Measurements from ENCODE around the gene BNIP5.

The BNIP5 gene

DNA sequence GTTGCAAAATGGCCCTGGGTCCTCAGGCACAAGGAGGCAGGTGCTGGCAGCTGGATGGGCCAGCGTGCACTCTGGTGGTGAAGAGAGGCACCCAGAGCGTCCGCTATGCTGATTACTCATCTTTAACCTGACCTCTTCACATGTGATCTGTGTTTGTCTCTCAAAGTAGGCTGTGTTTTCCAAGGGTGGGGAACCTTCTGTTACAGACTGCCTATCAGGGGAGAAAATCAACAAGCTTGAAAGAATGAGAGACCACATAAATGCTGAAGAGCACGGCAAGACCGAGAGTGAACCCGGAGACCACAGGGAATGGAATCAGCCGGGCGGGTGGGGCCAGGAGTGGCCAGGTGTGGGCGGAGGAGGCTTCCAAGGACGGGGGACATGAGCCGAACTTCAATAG is 16.2 kb downstream of the BNIP5 start:
- FAIRE-seq: no peak

DNA sequence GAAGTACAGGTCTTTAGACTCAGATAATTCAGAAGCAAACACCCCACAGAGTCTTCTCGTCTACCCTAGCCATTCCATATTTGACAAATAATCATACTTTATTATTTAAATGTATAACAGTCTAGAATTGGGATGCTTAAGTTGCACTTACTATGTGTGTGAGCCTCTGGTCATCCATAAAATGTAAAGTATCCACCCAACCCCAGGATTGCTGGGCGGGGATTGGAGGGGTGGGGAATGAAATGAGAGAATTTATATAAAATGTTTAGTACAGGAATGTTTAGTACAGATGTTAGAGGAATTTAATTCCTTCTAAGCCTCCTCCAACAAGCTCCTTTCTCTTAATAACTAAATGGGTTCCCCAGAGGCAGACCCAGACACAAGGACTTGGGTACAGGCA is 16.9 kb downstream of the BNIP5 start:
- FAIRE-seq: no peak

DNA sequence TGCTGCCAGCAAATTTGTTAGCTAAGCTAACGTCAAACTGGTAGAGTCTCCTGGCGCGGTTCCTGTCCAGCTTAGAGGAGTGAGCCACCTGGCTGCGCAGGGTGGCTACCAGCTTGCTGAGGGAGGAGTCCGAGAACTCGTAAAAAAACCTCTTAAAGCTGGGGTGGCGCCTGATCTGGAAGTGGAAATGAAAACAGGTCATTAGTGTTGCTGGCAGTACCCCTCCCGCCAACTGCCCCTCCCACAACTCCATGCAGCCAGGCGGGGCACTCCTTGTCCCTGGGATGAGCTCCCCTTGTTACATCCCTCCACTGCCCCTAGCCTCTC is 17.3 kb downstream of the BNIP5 start:
- FAIRE-seq: no peak

DNA sequence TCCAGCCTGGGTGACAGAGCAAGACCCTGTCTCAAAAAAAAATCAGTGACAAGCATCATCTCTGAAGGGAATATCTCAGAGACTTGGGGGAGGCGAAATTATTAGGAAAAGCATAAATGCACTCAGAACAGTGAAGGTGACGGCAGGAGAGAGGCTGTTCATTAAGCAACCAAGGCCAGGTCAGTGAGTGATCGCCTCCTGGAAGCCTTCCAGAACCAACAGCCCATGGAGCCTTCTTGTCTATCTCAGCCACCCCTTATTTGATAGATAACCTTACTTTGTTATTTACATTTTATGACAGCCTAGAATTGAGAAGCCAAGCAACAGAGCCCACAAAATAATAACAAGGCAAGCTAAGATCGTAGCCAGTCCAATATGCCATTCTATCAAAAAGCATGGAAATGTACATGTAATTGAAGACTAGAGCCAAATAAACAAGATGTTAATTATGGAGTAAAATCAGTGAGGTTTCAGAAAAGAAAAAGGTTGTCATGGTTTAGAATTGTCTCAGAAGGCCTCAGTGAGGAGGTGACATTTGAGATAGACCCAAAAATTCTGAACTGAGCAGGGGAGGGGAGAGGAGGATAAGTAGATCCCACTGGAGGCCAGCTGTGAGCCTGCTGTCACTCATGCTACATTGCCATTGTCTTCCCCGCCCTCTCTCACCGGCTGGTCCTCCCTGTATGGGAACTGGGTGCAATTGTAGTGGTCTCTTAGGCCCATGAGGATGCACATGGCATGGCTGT is 17.8 kb downstream of the BNIP5 start:
- FAIRE-seq: no peak

DNA sequence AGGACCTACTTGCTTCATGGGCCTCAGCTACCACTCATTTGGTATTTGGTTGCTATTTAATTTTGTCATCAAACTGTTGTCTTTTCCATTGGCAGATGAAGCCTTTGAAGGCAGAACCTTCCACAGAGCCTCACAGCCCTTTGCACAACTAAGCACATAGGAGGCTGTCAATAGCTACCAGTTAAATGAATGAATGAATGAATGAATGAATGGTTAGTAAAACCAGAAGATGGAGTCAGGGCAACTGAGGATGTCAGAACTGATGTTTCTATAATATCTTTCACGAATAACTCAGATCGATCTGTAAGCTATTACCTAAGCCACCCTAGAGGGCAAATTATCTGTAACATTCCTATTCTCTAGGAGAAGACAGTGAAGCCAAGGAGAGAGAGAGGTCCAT is 19.1 kb downstream of the BNIP5 start:
- FAIRE-seq: no peak

DNA sequence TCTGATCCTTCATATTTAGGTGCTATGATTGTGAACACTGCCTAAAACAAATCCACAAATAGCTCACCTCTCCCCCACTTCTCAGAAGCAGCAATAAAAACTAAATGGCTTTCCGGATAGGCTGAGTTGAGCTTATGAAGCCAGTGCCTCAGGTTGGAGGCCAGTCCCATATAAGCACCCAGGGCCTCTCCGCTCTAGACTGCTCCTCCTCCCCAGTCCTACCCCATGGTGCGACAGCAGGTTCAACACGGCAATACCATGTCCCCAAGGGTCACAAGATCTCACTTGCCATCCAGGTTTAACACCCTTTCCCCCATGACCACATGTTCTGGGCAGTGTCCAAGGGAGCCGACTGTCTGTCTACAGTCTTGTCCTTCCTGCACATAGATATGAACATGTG is 20.8 kb downstream of the BNIP5 start:
- FAIRE-seq: no peak

DNA sequence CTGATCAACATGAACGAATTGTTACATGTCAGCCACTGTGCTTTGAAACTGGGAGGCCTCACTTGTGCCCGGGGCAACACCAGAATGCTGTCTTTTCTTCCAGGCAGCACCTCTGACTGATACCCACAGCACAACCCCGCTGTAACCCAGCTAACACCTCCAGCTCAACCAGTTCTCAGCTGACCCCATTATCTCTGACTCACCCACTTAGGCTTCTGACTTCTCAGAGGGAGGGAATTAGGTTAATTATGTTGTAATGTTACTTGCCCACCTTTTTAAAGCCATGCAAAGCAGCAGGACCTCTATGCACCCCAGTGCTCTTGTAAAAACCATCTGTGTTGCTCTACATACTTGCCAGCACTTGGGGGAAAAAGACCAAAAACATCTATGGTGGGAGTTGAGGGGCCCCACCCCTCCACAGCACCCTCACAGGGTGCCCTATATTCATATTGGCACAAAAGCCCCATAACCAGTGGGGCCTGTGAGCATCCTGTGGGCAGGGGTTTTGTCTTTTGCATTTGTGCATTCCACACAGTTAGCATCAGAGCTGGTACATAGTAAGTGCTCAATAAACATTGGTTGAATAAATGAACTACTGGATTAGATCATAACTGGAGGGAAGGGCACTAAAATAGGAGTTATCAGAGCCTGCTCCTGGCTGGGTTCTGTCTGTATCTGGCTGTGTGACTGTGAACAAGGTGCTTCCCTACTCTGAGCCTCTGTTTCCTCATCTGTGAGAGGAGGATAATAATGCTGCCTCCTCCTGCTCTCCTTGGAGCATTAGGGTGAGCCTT is 22.3 kb downstream of the BNIP5 start:
- no peak for FAIRE-seq

DNA sequence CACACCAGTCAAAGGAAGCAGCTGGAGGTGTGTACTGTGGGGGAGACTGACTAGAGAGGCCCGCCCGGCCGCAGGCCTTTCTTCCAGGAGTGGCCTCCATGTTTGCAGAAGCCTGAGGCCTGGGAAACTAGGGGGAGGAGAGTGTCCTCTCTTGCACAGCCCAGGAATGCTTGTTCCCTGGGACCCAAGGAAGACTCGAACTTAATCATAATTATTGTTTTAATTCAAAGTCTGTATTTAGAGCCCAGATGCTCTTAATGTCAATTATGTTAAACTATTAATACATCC is 23.1 kb downstream of the BNIP5 start:
- FAIRE-seq: no peak

DNA sequence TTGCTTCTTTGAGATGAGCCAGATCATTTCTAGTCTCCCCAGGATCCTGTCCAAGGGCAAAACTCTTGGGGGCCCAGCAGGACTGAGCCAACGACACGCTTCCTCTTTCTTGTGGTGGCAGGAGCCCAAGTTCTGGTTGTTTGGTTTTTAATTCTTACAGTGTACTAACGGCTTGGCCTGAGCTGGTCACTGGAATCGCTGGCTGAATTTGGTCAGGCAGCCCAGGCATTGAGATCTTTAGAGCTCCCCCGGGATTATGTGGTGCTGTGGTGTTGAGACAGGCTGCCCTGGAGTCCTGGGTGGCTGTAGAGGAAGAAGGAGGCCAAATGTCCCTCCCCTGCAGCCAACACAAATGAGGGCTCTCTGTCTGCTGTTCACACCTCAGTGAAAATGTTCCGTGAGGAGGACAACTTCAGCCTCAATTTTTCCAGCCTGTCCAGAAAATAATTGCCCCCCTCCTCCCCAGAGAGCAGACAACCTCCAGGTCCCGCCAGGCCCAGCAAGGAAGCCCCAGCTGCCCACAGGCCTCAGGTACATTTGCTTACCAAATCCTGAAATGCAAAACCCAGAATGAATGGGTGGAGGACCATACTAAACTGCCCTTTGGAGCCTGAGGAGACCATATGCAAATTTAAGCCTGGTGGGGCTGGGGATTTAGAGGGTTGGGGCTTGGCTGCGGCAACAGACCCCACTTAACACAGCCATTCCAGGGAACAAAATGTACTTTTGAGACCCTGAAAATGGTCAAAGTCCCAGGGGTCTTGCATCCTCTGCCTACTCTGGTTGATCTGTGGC is 23.6 kb downstream of the BNIP5 start:
- FAIRE-seq: no peak

DNA sequence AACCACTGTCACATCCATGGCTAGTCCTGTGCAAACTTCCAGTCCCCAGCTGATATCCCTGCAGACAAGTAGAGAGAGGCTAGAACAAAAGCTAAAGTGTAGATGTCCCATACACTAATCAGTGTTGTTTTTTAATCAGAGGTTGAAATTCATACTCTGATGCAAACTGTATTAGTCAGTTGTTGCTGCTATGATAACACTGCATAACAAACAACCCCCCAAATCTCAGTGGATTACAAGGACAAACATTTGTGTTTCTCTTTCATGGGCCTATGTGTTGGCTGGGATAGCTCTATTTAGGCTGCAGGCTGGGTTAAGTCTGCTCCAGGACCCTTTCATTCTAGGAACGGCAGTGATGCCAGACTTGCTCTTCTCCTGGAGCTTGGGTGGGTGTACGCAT is 26.8 kb downstream of the BNIP5 start:
- FAIRE-seq: no peak

DNA sequence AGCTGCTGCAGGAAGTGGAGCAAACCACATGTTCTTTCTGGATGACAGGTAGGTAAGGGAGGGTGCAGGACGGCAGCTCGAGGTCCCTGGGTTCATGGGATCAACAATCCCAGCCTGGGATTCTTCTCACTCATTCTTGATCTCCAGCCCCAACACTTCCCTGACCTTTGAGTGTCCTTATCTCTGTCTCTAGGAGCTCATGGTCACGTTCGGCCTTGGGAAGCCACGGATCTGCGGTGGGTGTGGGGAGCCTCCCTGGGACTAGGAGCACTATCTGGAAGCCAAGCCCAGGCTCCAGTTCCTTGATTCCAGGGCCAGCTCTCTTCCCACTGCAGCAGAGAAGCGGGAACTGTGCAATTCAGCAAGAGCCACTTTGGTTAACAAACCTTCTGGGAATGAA is 27.5 kb downstream of the BNIP5 start:
- FAIRE-seq: no peak

DNA sequence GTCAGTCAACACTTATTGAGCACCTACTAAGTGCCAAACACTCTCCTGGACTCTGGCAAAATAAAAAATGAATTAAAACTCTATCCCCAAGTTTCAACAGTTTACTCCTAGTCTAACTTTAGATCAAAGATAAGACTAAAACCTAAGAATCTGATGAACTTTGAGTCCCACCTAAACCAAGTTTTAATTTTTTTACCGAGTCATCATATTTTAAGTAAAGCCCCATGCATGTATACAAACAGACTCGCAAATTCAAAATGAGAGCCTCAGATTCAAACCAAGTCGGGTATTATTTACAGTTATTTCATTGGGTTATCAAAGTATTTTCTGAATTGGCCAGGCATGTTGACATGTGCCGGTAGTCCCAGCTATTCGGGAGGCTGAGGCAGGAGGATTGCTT is 28.2 kb downstream of the BNIP5 start:
- FAIRE-seq: no peak

DNA sequence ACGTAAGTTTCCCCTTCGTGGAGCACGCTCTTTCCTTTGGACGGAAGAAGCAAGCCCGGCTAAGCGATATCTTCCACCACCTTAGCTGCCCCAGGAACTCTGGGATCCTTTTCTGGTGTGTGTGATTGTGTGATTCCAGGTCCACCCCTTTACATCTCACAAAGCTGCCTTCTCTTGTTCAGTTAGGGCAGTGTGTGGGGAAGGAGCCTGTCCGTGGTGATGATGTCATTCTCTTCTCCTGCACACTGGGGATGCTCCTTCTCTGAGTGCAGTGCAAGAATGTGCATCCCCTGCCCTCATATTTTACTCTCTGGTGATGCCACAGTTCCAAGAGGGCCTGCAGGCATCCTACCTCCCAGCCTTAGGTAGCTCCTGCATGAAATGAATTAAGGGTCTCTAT is 30.3 kb downstream of the BNIP5 start:
- FAIRE-seq: no peak

DNA sequence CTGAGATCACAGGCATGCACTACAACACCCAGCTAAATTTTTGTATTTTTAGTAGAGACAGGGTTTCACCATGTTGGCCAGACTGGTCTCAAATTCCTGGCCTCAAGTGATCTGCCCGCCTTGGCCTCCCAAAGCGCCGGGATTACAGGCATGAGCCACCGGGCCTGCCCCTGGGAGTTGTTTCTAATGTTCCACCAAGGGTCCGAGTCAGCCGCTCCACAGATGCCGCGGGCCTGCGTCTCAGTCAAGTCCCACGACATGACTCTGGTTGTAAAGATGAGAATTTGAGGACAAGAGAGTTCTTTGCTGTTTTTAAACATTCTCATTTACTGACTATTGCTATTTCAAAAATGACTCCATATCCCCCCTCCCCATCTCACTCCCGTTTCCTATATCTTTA is 30.8 kb downstream of the BNIP5 start:
- FAIRE-seq: no peak

DNA sequence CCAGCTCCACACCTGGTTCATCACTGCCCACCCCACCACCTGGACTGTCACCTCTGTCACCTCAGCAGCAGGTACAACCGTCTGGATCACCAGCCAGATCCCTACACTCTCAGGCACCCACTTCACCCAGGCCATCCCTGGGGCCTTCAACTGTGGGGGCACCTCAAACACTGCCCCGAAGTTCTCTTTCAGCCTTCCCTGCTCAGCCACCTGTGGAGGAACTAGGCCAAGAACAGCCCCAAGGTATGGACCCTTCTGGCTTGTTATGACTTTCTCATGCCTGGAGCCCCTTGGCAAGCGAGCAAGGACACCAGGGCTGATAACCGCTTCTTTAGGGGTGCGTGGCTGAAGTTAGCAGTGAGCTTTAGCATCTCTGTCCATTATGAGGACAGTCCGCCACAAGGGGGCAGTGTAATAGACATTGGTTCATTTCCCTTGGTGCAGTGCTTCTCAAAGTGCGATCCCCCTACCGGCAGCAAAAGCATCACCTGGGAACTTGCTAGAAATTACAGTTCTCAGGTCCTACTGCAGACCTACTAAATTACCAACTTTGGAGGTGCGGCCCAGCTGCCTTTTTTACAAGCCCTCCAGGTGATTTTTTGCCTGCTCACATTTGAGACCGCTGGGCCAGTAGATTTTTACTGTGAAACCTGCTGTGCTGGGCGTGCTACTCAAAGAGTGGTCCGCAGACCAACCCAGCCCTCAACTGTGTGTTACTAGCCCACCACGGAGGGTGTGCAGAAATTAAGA is 34.3 kb downstream of the BNIP5 start:
- FAIRE-seq: peak; percentile 15

DNA sequence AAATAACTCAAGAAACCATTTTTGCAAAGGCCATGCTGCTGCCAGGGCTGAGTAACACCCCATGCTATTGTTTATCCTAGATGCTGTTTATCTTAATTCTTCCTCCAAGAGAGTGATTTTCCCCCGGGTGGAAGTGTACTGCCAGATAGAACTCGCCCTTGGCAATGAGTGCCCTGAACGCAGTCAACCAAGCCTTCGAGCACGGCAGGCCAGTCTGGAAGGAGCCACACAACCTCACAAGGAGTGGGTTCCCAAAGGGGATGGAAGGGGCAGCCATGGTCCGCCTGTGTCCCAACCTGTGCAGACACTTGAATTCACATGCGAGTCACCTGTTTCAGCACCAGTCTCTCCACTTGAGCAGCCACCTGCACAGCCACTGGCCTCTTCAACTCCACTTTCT is 34.9 kb downstream of the BNIP5 start:
- FAIRE-seq: no peak

DNA sequence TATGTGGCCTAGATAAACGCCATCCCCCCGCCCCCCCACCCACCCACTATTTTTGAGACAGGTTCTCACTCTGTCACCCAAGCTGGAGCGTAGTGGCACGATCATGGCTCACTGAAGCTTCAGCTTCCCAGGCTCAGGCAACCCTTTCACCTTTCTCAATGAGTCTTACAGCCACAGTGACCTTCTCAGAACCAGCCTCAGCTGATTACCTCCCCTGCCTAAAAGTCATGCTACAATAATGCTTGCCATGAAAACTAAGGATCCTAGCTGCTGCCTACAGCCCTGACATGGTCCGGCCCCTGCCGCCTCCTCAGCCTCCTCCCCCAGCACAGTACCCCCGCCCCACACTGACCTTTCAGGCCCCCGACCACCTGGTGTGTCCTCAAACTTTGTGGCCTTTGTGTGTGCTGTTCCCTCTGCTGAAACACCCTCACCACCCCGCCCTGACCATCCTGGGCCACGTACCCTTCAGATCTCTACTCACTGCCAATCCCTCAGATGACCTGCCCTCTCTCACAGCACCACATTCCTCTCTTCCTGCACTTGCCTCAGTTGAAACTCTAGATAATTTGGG is 35.5 kb downstream of the BNIP5 start:
- no peak for FAIRE-seq

DNA sequence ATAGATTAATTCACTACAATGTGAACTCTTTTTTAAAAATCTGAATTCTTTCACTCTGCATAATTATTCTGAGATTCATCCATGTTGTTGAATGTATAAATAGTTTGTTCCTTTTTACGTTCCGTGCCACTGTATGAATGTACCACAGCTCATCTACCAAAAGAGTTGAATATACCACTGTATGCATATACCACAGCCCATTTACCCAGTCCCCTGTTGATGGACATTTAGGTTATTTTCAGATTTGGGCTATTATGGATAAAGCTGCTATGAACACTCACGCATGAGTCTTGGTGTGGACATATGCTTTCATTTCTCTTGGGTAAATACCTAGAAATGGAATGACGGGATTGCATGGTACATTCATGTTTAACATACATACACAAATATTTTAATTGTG is 38.7 kb downstream of the BNIP5 start:
- FAIRE-seq: no peak

DNA sequence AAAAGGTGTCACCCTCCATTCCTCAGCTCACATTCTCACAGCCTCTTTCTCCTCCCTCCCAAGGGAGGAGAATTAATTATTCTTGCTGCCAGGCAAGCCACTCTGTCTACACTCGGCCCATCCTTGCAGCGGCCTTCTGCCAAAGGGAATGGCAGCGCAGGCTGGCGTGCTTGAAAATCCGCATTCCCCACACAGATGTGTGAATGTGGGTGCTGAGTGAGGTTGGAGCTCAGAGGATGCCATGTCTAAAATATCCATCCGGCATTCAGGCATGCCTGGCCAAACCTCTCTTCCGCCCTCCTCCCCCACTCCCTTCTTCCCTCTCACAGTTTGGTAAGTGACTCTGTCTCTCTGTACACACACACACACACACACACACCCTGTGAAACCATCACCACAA is 39.2 kb downstream of the BNIP5 start:
- FAIRE-seq: no peak

DNA sequence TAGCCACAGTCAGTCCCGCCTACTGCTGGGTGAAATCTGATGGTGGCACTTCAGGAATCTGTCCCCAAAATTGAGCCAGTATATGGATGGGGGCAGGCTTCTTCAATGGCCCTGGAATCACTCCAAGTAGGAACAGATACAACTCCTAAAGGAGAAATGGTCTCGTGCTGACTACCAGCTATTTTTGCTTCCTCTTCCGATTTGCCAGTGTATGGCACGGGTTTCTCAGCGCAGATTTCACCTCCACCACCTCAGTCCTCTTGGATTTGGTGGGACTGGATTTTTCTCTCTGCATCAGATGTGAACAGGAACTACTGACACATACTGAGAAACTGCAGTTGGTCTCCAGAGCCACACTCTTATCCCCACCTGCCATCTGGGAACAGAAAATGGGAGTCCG is 39.6 kb downstream of the BNIP5 start:
- FAIRE-seq: no peak

DNA sequence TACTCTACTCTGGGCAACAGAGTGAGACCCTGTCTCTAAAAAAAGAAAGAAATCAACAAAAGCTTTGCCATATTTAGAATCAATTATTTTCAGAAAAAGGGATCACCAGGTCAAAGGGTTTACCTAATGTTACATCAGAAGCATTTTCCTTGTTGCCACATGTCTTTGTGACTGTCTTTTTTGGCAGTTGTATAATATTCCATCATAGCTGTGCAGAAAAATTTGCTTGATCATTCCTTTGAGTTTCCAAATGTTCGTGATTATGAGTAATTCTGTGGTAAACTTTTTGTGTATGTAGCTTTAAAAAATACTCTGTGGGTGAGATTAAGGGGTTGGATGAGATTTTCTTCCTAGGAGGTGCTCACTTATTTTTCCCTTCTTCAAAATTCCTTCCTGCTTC is 40.4 kb downstream of the BNIP5 start:
- no peak for FAIRE-seq

DNA sequence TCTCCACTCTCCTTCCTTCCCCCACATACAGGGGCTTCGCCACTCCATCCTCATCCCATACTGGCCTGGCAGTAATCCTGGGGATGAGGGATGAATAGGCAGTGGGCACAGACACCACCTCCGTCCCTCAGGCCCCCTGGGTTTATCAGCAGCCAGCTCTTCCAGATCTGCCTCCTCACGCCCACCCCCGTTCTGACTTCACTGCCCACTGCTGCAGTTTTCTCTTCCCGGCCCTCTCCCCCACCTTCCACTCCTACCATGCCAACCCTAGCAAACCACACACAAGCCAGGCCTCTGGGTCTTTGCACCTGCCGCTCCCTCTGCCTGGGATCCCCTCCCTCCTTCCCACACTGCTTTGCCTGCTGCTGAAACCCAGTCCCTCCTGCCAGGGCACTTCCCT is 44.5 kb downstream of the BNIP5 start:
- FAIRE-seq: no peak

Measured in TTC549 (cell line).